K562 (cell line): ENCODE measurements around the gene UMAD1. TPM values are rescaled to one million over a fixed set of nuclear protein-coding genes. Genes with fewer than 3 reads are reported as not detected.
"Not testable (repeated sequence)": the region's sequence is repeated elsewhere in the genome, so short reads cannot be mapped to it uniquely, and the experiment has no call there.

Experiments used
- ATAC-seq: fragments of 200-7000 bp; cut with Tn5 transposase; 3 replicates; pipeline ENCODE4 v1.9.1; 2020; ENCODE audit warnings: moderate library complexity
- BruUV-seq: library from RNA; stranded (reverse); fragments of 400-500 nt; replicated peaks from 2 replicates; lab custom pipeline; 2021; lab: Mats Ljungman, UMichigan
- CTCF ChIA-PET: fragments of 300-600 bp; formaldehyde crosslinking; extraction: SDS; loops from one replicate; lab custom pipeline; 2021; ENCODE audit warnings: low intra/inter-chr PET ratio; lab: Yijun Ruan, JAX
- POLR2A ChIA-PET: fragments of 300-600, 350-650 bp; sonication (Branson Sonifier 250); formaldehyde crosslinking; extraction: SDS; loops from one replicate; lab custom pipeline; 2021; ENCODE audit warnings: antibody characterized with exemption, inconsistent platforms; lab: Yijun Ruan, JAX
- DNase-seq, 4 experiments: peaks; one replicate each; pipeline versions ENCODE4 v3.0.0 to v3.0.0-alpha.2; 2011 to 2018; ENCODE audit warnings: low spot score in 3 of 4, mixed read lengths in 3 of 4; ENCODE audit errors: extremely low read depth in 1 of 4
- FAIRE-seq: peaks from 2 replicates; lab custom pipeline; 2011; peaks lifted over from hg19 to GRCh38; lab: Jason Lieb, UNC
- H2AFZ ChIP-seq: 2 replicates; pipeline ENCODE4 v1.6.0; 2011; ENCODE audit warnings: low read depth, low read length, control low read depth, inconsistent platforms
- H3K27ac ChIP-seq: fragments of 200-600 bp; 3 replicates; pipeline ENCODE4 v1.8.0; 2011; ENCODE audit warnings: low read depth, mild to moderate bottlenecking, control low read depth, inconsistent platforms, low read length, moderate library complexity, mixed read lengths; ENCODE audit errors: extremely low read depth
- H3K27me3 ChIP-seq, 2 experiments: fragments of 300-600 bp in 1 of 2; 2 replicates in 1 of 2; 3 replicates in 1 of 2; pipeline versions ENCODE4 v1.6.0 to v1.8.0; 2011; ENCODE audit warnings: inconsistent platforms in 2 of 2, low read length in 2 of 2, mild to moderate bottlenecking in 1 of 2, mixed read lengths in 1 of 2, moderate library complexity in 1 of 2; ENCODE audit not compliant: control insufficient read depth in 2 of 2, insufficient read depth in 2 of 2
- H3K36me3 ChIP-seq: fragments of 300-600 bp; 3 replicates; pipeline ENCODE4 v1.8.0; 2011; ENCODE audit warnings: mild to moderate bottlenecking, low read length, inconsistent platforms; ENCODE audit not compliant: control insufficient read depth, insufficient read depth
- H3K4me1 ChIP-seq, 2 experiments: fragments of 200-600 bp in 1 of 2; replicated peaks in 1 of 2; 2 replicates in 1 of 2; 3 replicates in 1 of 2; pipeline versions ENCODE4 v1.5.1 to v1.8.0; 2011; ENCODE audit warnings: inconsistent platforms in 2 of 2, low read length in 2 of 2, mild to moderate bottlenecking in 1 of 2, mixed read lengths in 1 of 2, moderate library complexity in 1 of 2; ENCODE audit not compliant: control insufficient read depth in 2 of 2, insufficient read depth in 2 of 2
- H3K4me2 ChIP-seq: 2 replicates; pipeline ENCODE4 v1.6.1; 2011; ENCODE audit warnings: low read length, control low read depth, inconsistent platforms, mixed read lengths; ENCODE audit not compliant: insufficient read depth
- H3K4me3 ChIP-seq: fragments of 200-600 bp; sonication (generic), shearing (Covaris generic); 2 replicates; pipeline ENCODE4 v1.5.1; 2016; ENCODE audit warnings: control low read depth, inconsistent platforms
- H3K79me2 ChIP-seq: fragments of 200-600 bp; 3 replicates; pipeline ENCODE4 v1.8.0; 2011; ENCODE audit warnings: low read length, inconsistent platforms; ENCODE audit not compliant: control insufficient read depth, insufficient read depth
- H3K9ac ChIP-seq, 2 experiments: 2 replicates each; pipeline versions ENCODE4 v1.6.0 to v1.6.1; 2011; ENCODE audit warnings: low read depth in 2 of 2, low read length in 2 of 2, control low read depth in 1 of 2, inconsistent platforms in 1 of 2, mild to moderate bottlenecking in 1 of 2, mixed read lengths in 1 of 2; ENCODE audit not compliant: insufficient read depth in 1 of 2
- H3K9me1 ChIP-seq: one replicate; pipeline ENCODE4 v1.6.0; 2011; ENCODE audit warnings: inconsistent platforms, mild to moderate bottlenecking, low read length, moderate library complexity; ENCODE audit not compliant: control insufficient read depth, insufficient read depth
- H3K9me3 ChIP-seq: replicated peaks from 2 replicates; pipeline ENCODE4 v1.5.1; 2011; ENCODE audit warnings: low read depth, low read length, inconsistent platforms; ENCODE audit not compliant: control insufficient read depth, insufficient read depth
- H4K20me1 ChIP-seq: replicated peaks from 2 replicates; pipeline ENCODE4 v1.6.1; 2011; ENCODE audit warnings: low read length, inconsistent platforms, mixed read lengths; ENCODE audit not compliant: control insufficient read depth, insufficient read depth
- ARID1B ChIP-seq: fragments of 450-650 bp; IDR thresholded peaks from 2 replicates; pipeline ENCODE4 v1.6.1; 2016; ENCODE audit warnings: antibody characterized with exemption, mild to moderate bottlenecking, inconsistent platforms
- BCOR ChIP-seq: fragments of 450-650 bp; IDR thresholded peaks from 2 replicates; pipeline ENCODE4 v1.6.1; 2016
- NCOA4 ChIP-seq: fragments of 450-650 bp; IDR thresholded peaks from 2 replicates; pipeline ENCODE4 v1.6.1; 2018; ENCODE audit warnings: mild to moderate bottlenecking; ENCODE audit not compliant: partially characterized antibody
- SAFB2 ChIP-seq: fragments of 200-400 bp; formaldehyde crosslinking; IDR thresholded peaks from 2 replicates; pipeline ENCODE4 v1.6.1; 2018; ENCODE audit warnings: borderline replicate concordance, low read length, low read depth, moderate library complexity; ENCODE audit not compliant: severe bottlenecking
- ZNF146 ChIP-seq: IDR thresholded peaks from one replicate; pipeline ENCODE4 v1.6.1; 2018; ENCODE audit warnings: missing compliant biosample characterization; ENCODE audit not compliant: unreplicated experiment
- ZNF274 ChIP-seq: IDR thresholded peaks from 2 replicates; pipeline ENCODE4 v1.6.1; 2011; ENCODE audit warnings: low read depth, mild to moderate bottlenecking, low read length, moderate library complexity, borderline replicate concordance
- ZNF717 ChIP-seq: fragments of 250-450 bp; sonication (Bioruptor Pico); IDR thresholded peaks from 2 replicates; pipeline ENCODE4 v1.5.0; 2021
- WGBS: fragments of 100-300 bp; shearing (Covaris generic); methylation state at CpG from one replicate; pipeline ENCODE4 v1.1.6; 2016; ENCODE audit warnings: low coverage, mixed read lengths; ENCODE audit not compliant: insufficient coverage; ENCODE audit errors: missing lambda C conversion rate; 5-methylcytosine and 5-hydroxymethylcytosine counted together
- in situ Hi-C: fragments of 300-500 bp; cut with MboI; formaldehyde crosslinking; loops from 4 replicates; pipeline ENCODE4 v1.15.0; 2018; ENCODE audit warnings: inconsistent platforms, mixed read lengths
- intact Hi-C: fragments of 100-400 bp; cut with micrococcal nuclease; formaldehyde crosslinking; loops from 2 replicates; pipeline ENCODE4 v1.14.2; 2022
- polyA plus RNA-seq, 8 experiments: library from polyadenylated mRNA; depleted of rRNA in 4 of 8; stranded (reverse) in 5 of 8; unstranded in 3 of 8; fragments of >200 nt; fragmentation: Nextera tagmentation in 2 of 8; fragmentation: Illumina TruSeq in 1 of 8; extraction: Ambion mirVana in 2 of 8; extraction: Trizol in 1 of 8; gene quantifications; 2 replicates each; pipeline versions ENCODE4 v1.2.1 to v1.2.3, GENCODE V29; 2011 to 2014; ENCODE audit warnings: inconsistent platforms in 1 of 8, missing spikeins in 1 of 8
- total RNA-seq, 7 experiments: library from RNA; depleted of rRNA in 6 of 7; stranded (reverse); fragments of >200 nt in 6 of 7; fragmentation: Illumina TruSeq in 2 of 7; extraction: Trizol in 2 of 7; gene quantifications; 2 replicates each; pipeline versions ENCODE4 v1.2.1 to v1.2.3, GENCODE V29; 2011 to 2021; ENCODE audit warnings: low replicate concordance in 1 of 7

UMAD1 gene
- total and polyA plus RNA-seq, 9 of the 15 experiments (the other 6 are each of a cell fraction or from before 2014, with no cell fraction given), result 9.0 to 26.7 (median 13.3) TPM

DNA sequence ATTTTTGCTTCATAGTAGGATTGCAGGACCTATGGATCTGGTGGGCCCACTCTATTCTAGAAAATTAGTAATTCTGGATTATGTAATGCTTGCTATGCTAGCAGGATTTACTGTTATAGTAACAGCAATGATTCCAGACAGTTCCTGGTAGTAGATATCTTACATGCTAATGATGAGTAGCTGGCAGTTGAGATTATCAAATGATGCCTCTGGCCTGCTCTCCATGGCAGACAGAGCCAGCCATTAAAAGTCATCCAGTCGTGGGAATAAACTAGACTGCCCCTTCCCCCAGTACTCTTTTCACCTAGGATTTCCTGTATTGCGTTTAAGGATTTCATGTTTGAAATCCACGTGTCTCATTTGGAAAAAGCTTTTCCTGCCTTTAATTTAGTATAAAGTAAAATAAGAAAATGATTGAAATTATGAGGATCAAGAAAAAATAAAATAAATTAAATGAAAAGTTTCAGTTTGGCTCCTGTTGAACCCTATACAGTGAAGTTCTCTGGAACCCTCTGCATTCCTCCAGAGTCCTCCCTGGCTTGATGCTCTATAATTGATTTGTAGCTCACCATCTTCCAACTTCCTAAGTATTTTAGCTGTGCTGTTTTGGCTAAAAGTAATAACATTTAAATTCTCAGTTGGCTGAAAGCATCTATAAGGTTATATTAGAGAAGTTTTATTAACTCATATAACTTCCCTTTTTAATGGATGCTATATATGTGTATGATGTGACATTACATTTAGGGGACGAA, 14.6 kb downstream of the UMAD1 start (continued):
- TF ChIP-seq ARID1B (no peak), SAFB2 (no peak), ZNF717 (no peak), ZNF274 (no peak), NCOA4 (no peak)
- TF ChIP-seq, all 486 proteins: peak for 0

DNA sequence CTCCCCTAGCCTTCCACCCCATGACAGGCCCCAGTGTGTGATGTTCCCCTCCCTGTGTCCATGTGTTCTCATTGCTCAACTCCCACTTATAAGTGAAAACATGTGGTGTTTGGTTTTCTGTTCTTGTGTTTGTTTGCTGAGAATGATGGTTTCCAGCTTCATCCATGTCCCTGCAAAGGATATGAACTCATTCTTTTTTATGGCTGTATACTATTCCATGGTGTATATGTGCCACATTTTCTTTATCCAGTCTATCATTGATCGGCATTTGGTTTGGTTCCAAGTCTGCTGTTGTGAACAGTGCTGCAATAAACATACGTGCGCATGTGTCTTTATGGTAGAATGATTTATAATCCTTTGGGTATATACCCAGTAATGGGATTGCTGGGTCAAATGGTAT, 15.9 kb downstream of the UMAD1 start:
- H2AFZ ChIP-seq, H3K27ac ChIP-seq, H3K79me2 ChIP-seq, H3K27me3 ChIP-seq, BruUV-seq, H4K20me1 ChIP-seq, FAIRE-seq, in situ Hi-C loops, intact Hi-C loops, ATAC-seq, CTCF ChIA-PET, H3K36me3 ChIP-seq, H3K9ac ChIP-seq, H3K9me3 ChIP-seq, H3K4me2 ChIP-seq, H3K4me3 ChIP-seq, POLR2A ChIA-PET, DNase-seq, H3K4me1 ChIP-seq, H3K9me1 ChIP-seq: not testable (repeated sequence)
- whole genome bisulfite sequencing, result 91% methylated on average over 3 of the region's 3 CpGs
- TF ChIP-seq BCOR (peak; percentile 33; the same call in 1 of the 2 replicates), ZNF146 (CRISPR knock-in tag) (peak; percentile 91)
